Gastrocnemius medialis (tissue), 4 donors: ENCODE measurements around the gene RNF214.
"Not testable (repeated sequence)": the region's sequence is repeated elsewhere in the genome, so short reads cannot be mapped to it uniquely, and the experiment has no call there.

Source experiments
- POLR2A ChIP-seq, 2 donors: fragments of 450-650 bp; IDR thresholded peaks; one replicate each; pipeline ENCODE4 v1.6.1; 2017; ENCODE audit warnings: antibody characterized with exemption in 2 of 2, mild to moderate bottlenecking in 2 of 2, moderate library complexity in 2 of 2
- TF ChIP-seq, protein P1 (sequence below), 5 experiments: fragments of 450-650 bp in 3 of 5; fragments of 200-600 bp in 2 of 5; sonication (generic) in 2 of 5; IDR thresholded peaks in 4 of 5; conservative IDR thresholded peaks in 1 of 5; 1 replicate in 4 of 5; 2 replicates in 1 of 5; pipeline ENCODE4 v1.5.1; 2016 to 2019; ENCODE audit warnings: antibody characterized with exemption in 5 of 5, mild to moderate bottlenecking in 3 of 5, moderate library complexity in 3 of 5

DNA sequence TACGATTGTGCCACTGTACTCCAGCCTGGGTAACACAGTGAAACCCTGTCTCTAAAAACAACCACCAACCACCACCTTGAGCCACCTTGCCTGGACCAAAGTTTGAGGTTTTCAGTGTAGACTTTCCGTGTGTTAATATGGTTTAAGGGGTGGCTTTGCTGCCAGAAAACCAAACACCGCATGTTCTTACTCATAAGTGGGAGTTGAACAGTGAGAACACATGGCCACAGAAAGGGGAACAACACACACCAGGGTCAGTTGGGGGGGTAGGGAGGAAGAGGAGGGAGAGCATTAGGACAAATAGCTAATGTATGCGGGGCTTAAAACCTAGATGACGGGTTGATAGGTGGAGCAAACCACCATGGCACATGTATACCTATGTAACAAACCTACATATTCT is 39.7 kb downstream of the RNF214 start:
- TF ChIP-seq, protein P1, sequence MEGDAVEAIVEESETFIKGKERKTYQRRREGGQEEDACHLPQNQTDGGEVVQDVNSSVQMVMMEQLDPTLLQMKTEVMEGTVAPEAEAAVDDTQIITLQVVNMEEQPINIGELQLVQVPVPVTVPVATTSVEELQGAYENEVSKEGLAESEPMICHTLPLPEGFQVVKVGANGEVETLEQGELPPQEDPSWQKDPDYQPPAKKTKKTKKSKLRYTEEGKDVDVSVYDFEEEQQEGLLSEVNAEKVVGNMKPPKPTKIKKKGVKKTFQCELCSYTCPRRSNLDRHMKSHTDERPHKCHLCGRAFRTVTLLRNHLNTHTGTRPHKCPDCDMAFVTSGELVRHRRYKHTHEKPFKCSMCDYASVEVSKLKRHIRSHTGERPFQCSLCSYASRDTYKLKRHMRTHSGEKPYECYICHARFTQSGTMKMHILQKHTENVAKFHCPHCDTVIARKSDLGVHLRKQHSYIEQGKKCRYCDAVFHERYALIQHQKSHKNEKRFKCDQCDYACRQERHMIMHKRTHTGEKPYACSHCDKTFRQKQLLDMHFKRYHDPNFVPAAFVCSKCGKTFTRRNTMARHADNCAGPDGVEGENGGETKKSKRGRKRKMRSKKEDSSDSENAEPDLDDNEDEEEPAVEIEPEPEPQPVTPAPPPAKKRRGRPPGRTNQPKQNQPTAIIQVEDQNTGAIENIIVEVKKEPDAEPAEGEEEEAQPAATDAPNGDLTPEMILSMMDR (IDR thresholded peaks at IDR 0.05 in 4 of 5, conservative IDR thresholded peaks at IDR 0.05 in 1 of 5), result not testable (repeated sequence)
- TF ChIP-seq POLR2A (IDR thresholded peaks at IDR 0.05), result not testable (repeated sequence)
